Loucy (cell line): ENCODE data around the gene ATF5.

Experiments
- H2AFZ ChIP-seq: fragments of 200-600 bp; sonication (generic); 2 replicates; pipeline ENCODE4 v1.6.0; 2016; ENCODE audit warnings: antibody characterized with exemption, mild to moderate bottlenecking, low read length, moderate library complexity
- H3F3A ChIP-seq: fragments of 200-600 bp; 2 replicates; pipeline ENCODE4 v1.6.0; 2016; ENCODE audit warnings: antibody characterized with exemption, low read depth, mild to moderate bottlenecking
- H3K27me3 ChIP-seq: fragments of 200-600 bp; sonication (generic); 2 replicates; pipeline ENCODE4 v1.6.1; 2014; ENCODE audit warnings: low read length, mild to moderate bottlenecking; ENCODE audit not compliant: insufficient read depth, poor library complexity, severe bottlenecking
- H3K36me3 ChIP-seq: fragments of 200-600 bp; sonication (generic); 2 replicates; pipeline ENCODE4 v1.6.1; 2016; ENCODE audit warnings: low read length; ENCODE audit not compliant: insufficient read depth
- H3K4me1 ChIP-seq: fragments of 200-600 bp; sonication (generic); 2 replicates; pipeline ENCODE4 v1.5.1; 2014; ENCODE audit warnings: low read length, mild to moderate bottlenecking; ENCODE audit not compliant: insufficient read depth, poor library complexity, severe bottlenecking
- H3K4me2 ChIP-seq: fragments of 200-600 bp; sonication (generic); 2 replicates; pipeline ENCODE4 v1.6.0; 2014; ENCODE audit warnings: antibody characterized with exemption, low read length, low read depth, mild to moderate bottlenecking; ENCODE audit not compliant: poor library complexity, severe bottlenecking
- H3K4me3 ChIP-seq: fragments of 200-600 bp; sonication (generic); 2 replicates; pipeline ENCODE4 v1.5.1; 2014; ENCODE audit warnings: low read length, mild to moderate bottlenecking, mixed read lengths; ENCODE audit not compliant: poor library complexity, severe bottlenecking
- H3K79me2 ChIP-seq: fragments of 200-600 bp; sonication (generic); 2 replicates; pipeline ENCODE4 v1.6.1; 2014; ENCODE audit warnings: low read length; ENCODE audit not compliant: insufficient read depth
- H3K9ac ChIP-seq: fragments of 200-600 bp; sonication (generic); 2 replicates; pipeline ENCODE4 v1.6.0; 2014; ENCODE audit warnings: mild to moderate bottlenecking, low read depth, low read length, moderate library complexity; ENCODE audit not compliant: poor library complexity, severe bottlenecking
- H3K9me2 ChIP-seq: fragments of 200-600 bp; sonication (generic); replicated peaks from 2 replicates; pipeline ENCODE4 v1.6.1; 2016; ENCODE audit warnings: low read depth, low read length, mixed read lengths
- H3K9me3 ChIP-seq: fragments of 200-600 bp; sonication (generic); 2 replicates; pipeline ENCODE4 v1.6.1; 2014; ENCODE audit warnings: mild to moderate bottlenecking, antibody characterized with exemption, low read length, low read depth; ENCODE audit not compliant: insufficient read depth
- H4K20me1 ChIP-seq: fragments of 200-600 bp; sonication (generic); 2 replicates; pipeline ENCODE4 v1.6.0; 2014; ENCODE audit warnings: antibody characterized with exemption, low read length, mild to moderate bottlenecking; ENCODE audit not compliant: insufficient read depth, poor library complexity, severe bottlenecking
- CTCF ChIP-seq: fragments of 200-600 bp; sonication (generic); conservative IDR thresholded peaks from 2 replicates; pipeline ENCODE4 v1.5.1; 2014; ENCODE audit warnings: mild to moderate bottlenecking, antibody characterized with exemption, low read length
- EZH2phosphoT487 ChIP-seq: fragments of 200-600 bp; IDR thresholded peaks from 2 replicates; pipeline ENCODE4 v1.6.1; 2018; ENCODE audit warnings: antibody characterized with exemption, mild to moderate bottlenecking, moderate library complexity, borderline replicate concordance

Gene ATF5

GRCh38 chr19:49951806-49952478, 22.9 kb downstream of the ATF5 start:
- Histone ChIP-seq H3F3A (no peaks in the 10 kb centered on the region), H3K4me3 (no peak overlapping the region), H3K9me2 (no peaks in the 10 kb centered on the region), H3K79me2 (no peaks in the 10 kb centered on the region), H2AFZ (no peak overlapping the region), H4K20me1 (no peaks in the 10 kb centered on the region), H3K27me3 (no peaks in the 10 kb centered on the region), H3K4me2 (no peak overlapping the region), H3K9ac (no peak overlapping the region), H3K4me1 (no peaks in the 10 kb centered on the region), H3K9me3 (no peaks in the 10 kb centered on the region), H3K36me3 (no peaks in the 10 kb centered on the region)
- no peak for TF ChIP-seq EZH2phosphoT487
- TF ChIP-seq CTCF, result no peak

GRCh38 chr19:49952479-49952836, 23.5 kb downstream of the ATF5 start:
- H3K4me2 ChIP-seq, result no peak overlapping the region
- no peaks in the 10 kb centered on the region for H3K27me3 ChIP-seq
- no peaks in the 10 kb centered on the region for H4K20me1 ChIP-seq
- H3K4me1 ChIP-seq, result no peaks in the 10 kb centered on the region
- no peaks in the 10 kb centered on the region for H3F3A ChIP-seq
- H3K79me2 ChIP-seq, result no peaks in the 10 kb centered on the region
- TF ChIP-seq EZH2phosphoT487, result no peak
- TF ChIP-seq CTCF, result no peak
- no peaks in the 10 kb centered on the region for H3K36me3 ChIP-seq
- no peak overlapping the region for H2AFZ ChIP-seq
- H3K9ac ChIP-seq, result no peak overlapping the region
- H3K9me3 ChIP-seq, result no peaks in the 10 kb centered on the region
- no peak overlapping the region for H3K4me3 ChIP-seq
- H3K9me2 ChIP-seq, result no peaks in the 10 kb centered on the region

- H3K9me2 ChIP-seq, result no peaks in the 10 kb centered on the region
- H3F3A ChIP-seq, result no peaks in the 10 kb centered on the region
- H4K20me1 ChIP-seq, result no peaks in the 10 kb centered on the region
- no peaks in the 10 kb centered on the region for H3K36me3 ChIP-seq
- no peak overlapping the region for H3K9ac ChIP-seq
- TF ChIP-seq CTCF (no peak), EZH2phosphoT487 (no peak)
- no peaks in the 10 kb centered on the region for H3K27me3 ChIP-seq
- no peaks in the 10 kb centered on the region for H3K4me1 ChIP-seq
- no peaks in the 10 kb centered on the region for H3K9me3 ChIP-seq
- no peaks in the 10 kb centered on the region for H3K79me2 ChIP-seq
- H3K4me2 ChIP-seq, result no peak overlapping the region
- no peak overlapping the region for H2AFZ ChIP-seq
- no peak overlapping the region for H3K4me3 ChIP-seq
These were observed 23.9 kb downstream of the ATF5 start for GRCh38 chr19:49952906-49953305.
